K562 (cell line): Measurements from ENCODE around the gene GUCA1A. TPM values are rescaled to one million over a fixed set of nuclear protein-coding genes. Genes with fewer than 3 reads are reported as not detected.

Experiments
- CREB1 ChIP-seq, 2 experiments: sonication (generic) in 1 of 2; formaldehyde crosslinking in 1 of 2; IDR thresholded peaks; 2 replicates each; pipeline versions ENCODE4 v1.6.1 to v1.8.0; 2012 to 2022; ENCODE audit warnings: inconsistent platforms in 1 of 2, mild to moderate bottlenecking in 1 of 2, missing genetic modification reagents in 1 of 2, moderate library complexity in 1 of 2
- CTCF ChIP-seq, 3 experiments: IDR thresholded peaks in 2 of 3; conservative IDR thresholded peaks in 1 of 3; 2 replicates each; pipeline ENCODE4 v1.5.1; 2011 to 2012; ENCODE audit warnings: low read length in 3 of 3, mild to moderate bottlenecking in 3 of 3, control low read depth in 2 of 3, improper control_type of control experiment in 1 of 3, inconsistent platforms in 1 of 3, low read depth in 1 of 3, mixed read lengths in 1 of 3, moderate library complexity in 1 of 3; ENCODE audit not compliant: insufficient read depth in 2 of 3
- FUS ChIP-seq: fragments of 200-400 bp; formaldehyde crosslinking; optimal IDR thresholded peaks from 2 replicates; pipeline ENCODE3; 2017; ENCODE audit warnings: low read depth, low read length
- HOXB6 ChIP-seq: fragments of 250-450 bp; sonication (Bioruptor Pico); IDR thresholded peaks from 2 replicates; pipeline ENCODE4 v1.5.1; 2022; ENCODE audit warnings: mild to moderate bottlenecking, borderline replicate concordance
- MBD2 ChIP-seq: sonication (generic); IDR thresholded peaks from 2 replicates; pipeline ENCODE4 v1.6.1; 2016; ENCODE audit warnings: low read depth, borderline replicate concordance
- MTA1 ChIP-seq: fragments of 450-650 bp; IDR thresholded peaks from 2 replicates; pipeline ENCODE4 v1.6.1; 2017; ENCODE audit warnings: borderline replicate concordance
- PCBP2 ChIP-seq: fragments of 200-400 bp; formaldehyde crosslinking; IDR thresholded peaks from 2 replicates; pipeline ENCODE4 v1.6.1; 2018; ENCODE audit warnings: low read length, low read depth, mild to moderate bottlenecking, moderate library complexity; ENCODE audit not compliant: poor library complexity, severe bottlenecking
- PHF21A ChIP-seq: fragments of 450-650 bp; IDR thresholded peaks from 2 replicates; pipeline ENCODE4 v1.6.1; 2017; ENCODE audit warnings: low read depth, borderline replicate concordance
- PURB ChIP-seq: sonication (generic); formaldehyde crosslinking; IDR thresholded peaks from 2 replicates; pipeline ENCODE4 v1.9.0; 2021; ENCODE audit warnings: low read depth, mild to moderate bottlenecking, missing genetic modification reagents
- RBM15 ChIP-seq: fragments of 200-400 bp; formaldehyde crosslinking; IDR thresholded peaks from 2 replicates; pipeline ENCODE4 v1.6.1; 2018; ENCODE audit warnings: mild to moderate bottlenecking, low read length, moderate library complexity; ENCODE audit not compliant: insufficient read depth
- SETDB1 ChIP-seq: IDR thresholded peaks from one replicate; pipeline ENCODE4 v1.6.1; 2012; ENCODE audit warnings: low read length, control low read depth, inconsistent platforms
- TCF15 ChIP-seq: fragments of 250-450 bp; sonication (Bioruptor Pico); IDR thresholded peaks from 2 replicates; pipeline ENCODE4 v1.8.0; 2022; ENCODE audit warnings: moderate library complexity, mild to moderate bottlenecking, inconsistent platforms
- TGIF2 ChIP-seq: sonication (generic); formaldehyde crosslinking; IDR thresholded peaks from 2 replicates; pipeline ENCODE4 v1.8.1; 2022; ENCODE audit warnings: mild to moderate bottlenecking, missing genetic modification reagents, moderate library complexity
- U2AF1 ChIP-seq: fragments of 200-400 bp; formaldehyde crosslinking; optimal IDR thresholded peaks from 2 replicates; pipeline ENCODE3; 2017; ENCODE audit warnings: mild to moderate bottlenecking, low read depth, low read length, moderate library complexity
- polyA plus RNA-seq, 8 experiments: library from polyadenylated mRNA; depleted of rRNA in 4 of 8; stranded (reverse) in 5 of 8; unstranded in 3 of 8; fragments of >200 nt; fragmentation: Nextera tagmentation in 2 of 8; fragmentation: Illumina TruSeq in 1 of 8; extraction: Ambion mirVana in 2 of 8; extraction: Trizol in 1 of 8; gene quantifications; 2 replicates each; pipeline versions ENCODE4 v1.2.1 to v1.2.3, GENCODE V29; 2011 to 2014; ENCODE audit warnings: inconsistent platforms in 1 of 8, missing spikeins in 1 of 8
- total RNA-seq, 7 experiments: library from RNA; depleted of rRNA in 6 of 7; stranded (reverse); fragments of >200 nt in 6 of 7; fragmentation: Illumina TruSeq in 2 of 7; extraction: Trizol in 2 of 7; gene quantifications; 2 replicates each; pipeline versions ENCODE4 v1.2.1 to v1.2.3, GENCODE V29; 2011 to 2021; ENCODE audit warnings: low replicate concordance in 1 of 7
- TF ChIP-seq, protein P1 (sequence below), 2 experiments: fragments of 450-650 bp; formaldehyde crosslinking in 1 of 2; IDR thresholded peaks; 2 replicates each; pipeline versions ENCODE4 v1.4.0 to v1.6.1; 2014 to 2020; ENCODE audit warnings: mild to moderate bottlenecking in 2 of 2, borderline replicate concordance in 1 of 2, low read depth in 1 of 2
- TF ChIP-seq, protein P2 (sequence below): fragments of 250-450 bp; sonication (Bioruptor Pico); IDR thresholded peaks from 2 replicates; pipeline ENCODE4 v1.8.0; 2022; ENCODE audit warnings: inconsistent platforms

The GUCA1A gene
- total and polyA plus RNA-seq, 9 of the 15 experiments (the other 6 are each of a cell fraction or from before 2014, with no cell fraction given) = not detected

DNA sequence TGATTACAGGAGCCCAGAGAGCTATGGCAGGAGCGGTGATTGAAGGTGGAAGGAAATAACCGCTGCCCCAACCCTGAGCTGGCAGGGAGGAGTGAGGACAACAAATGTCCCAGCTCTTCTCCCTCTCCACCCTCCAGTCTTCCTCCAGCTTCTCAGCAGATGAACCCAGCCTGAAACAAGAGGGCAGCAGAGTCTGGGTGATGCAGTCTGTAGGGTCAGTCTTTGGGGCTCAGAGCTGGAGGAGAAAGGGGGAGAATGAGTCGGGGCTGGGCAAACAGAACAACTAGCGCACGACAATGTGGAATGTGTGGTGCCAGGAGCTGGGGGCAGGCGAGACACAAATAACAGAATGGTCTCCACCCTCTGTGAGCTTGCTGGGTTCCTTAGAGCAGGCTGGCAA lies 4.5 kb upstream of the GUCA1A start (continued):
- TF ChIP-seq U2AF1 (no peak), SETDB1 (no peak), PCBP2 (no peak), CREB1 (IDR thresholded peaks at IDR 0.05) (no peak), CREB1 (CRISPR knock-in tag; IDR thresholded peaks at IDR 0.05) (no peak), MBD2 (no peak), TGIF2 (CRISPR knock-in tag) (no peak), RBM15 (no peak), MTA1 (no peak), TCF15 (CRISPR knock-in tag) (no peak), PHF21A (no peak), CTCF (IDR thresholded peaks at IDR 0.05 in 2 of 3, conservative IDR thresholded peaks at IDR 0.05 in 1 of 3; ENCODE audit: insufficient read depth in 2 of 3, low read depth in 1 of 3, low read length in 3 of 3) (peak; percentile 9 to 50 (median 40); a peak in 4 of 6 replicates), HOXB6 (CRISPR knock-in tag) (no peak), FUS (no peak), PURB (no peak)
- TF ChIP-seq, protein P1, sequence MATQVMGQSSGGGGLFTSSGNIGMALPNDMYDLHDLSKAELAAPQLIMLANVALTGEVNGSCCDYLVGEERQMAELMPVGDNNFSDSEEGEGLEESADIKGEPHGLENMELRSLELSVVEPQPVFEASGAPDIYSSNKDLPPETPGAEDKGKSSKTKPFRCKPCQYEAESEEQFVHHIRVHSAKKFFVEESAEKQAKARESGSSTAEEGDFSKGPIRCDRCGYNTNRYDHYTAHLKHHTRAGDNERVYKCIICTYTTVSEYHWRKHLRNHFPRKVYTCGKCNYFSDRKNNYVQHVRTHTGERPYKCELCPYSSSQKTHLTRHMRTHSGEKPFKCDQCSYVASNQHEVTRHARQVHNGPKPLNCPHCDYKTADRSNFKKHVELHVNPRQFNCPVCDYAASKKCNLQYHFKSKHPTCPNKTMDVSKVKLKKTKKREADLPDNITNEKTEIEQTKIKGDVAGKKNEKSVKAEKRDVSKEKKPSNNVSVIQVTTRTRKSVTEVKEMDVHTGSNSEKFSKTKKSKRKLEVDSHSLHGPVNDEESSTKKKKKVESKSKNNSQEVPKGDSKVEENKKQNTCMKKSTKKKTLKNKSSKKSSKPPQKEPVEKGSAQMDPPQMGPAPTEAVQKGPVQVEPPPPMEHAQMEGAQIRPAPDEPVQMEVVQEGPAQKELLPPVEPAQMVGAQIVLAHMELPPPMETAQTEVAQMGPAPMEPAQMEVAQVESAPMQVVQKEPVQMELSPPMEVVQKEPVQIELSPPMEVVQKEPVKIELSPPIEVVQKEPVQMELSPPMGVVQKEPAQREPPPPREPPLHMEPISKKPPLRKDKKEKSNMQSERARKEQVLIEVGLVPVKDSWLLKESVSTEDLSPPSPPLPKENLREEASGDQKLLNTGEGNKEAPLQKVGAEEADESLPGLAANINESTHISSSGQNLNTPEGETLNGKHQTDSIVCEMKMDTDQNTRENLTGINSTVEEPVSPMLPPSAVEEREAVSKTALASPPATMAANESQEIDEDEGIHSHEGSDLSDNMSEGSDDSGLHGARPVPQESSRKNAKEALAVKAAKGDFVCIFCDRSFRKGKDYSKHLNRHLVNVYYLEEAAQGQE (IDR thresholded peaks at IDR 0.05; ENCODE audit: borderline replicate concordance) = peak; percentile 80; the same call in 1 of the 2 replicates
- TF ChIP-seq, protein P1 (CRISPR knock-in tag; IDR thresholded peaks at IDR 0.05; ENCODE audit: low read depth) = no peak
- TF ChIP-seq, protein P2, sequence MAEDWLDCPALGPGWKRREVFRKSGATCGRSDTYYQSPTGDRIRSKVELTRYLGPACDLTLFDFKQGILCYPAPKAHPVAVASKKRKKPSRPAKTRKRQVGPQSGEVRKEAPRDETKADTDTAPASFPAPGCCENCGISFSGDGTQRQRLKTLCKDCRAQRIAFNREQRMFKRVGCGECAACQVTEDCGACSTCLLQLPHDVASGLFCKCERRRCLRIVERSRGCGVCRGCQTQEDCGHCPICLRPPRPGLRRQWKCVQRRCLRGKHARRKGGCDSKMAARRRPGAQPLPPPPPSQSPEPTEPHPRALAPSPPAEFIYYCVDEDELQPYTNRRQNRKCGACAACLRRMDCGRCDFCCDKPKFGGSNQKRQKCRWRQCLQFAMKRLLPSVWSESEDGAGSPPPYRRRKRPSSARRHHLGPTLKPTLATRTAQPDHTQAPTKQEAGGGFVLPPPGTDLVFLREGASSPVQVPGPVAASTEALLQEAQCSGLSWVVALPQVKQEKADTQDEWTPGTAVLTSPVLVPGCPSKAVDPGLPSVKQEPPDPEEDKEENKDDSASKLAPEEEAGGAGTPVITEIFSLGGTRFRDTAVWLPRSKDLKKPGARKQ (CRISPR knock-in tag) = no peak
